HUES64 (cell line): Measurements from ENCODE around the gene CDH26.

Experiments used
- H3K27ac ChIP-seq: 2 replicates; pipeline ENCODE4 v1.7.0; 2013; ENCODE audit warnings: low read depth, low read length, inconsistent platforms
- H3K27me3 ChIP-seq: 2 replicates; pipeline ENCODE4 v1.6.1; 2013; ENCODE audit warnings: mild to moderate bottlenecking, low read length; ENCODE audit not compliant: insufficient read depth
- H3K36me3 ChIP-seq: 2 replicates; pipeline ENCODE4 v1.6.1; 2013; ENCODE audit warnings: mild to moderate bottlenecking, low read length; ENCODE audit not compliant: insufficient read depth
- H3K4me1 ChIP-seq: 2 replicates; pipeline ENCODE4 v1.6.1; 2013; ENCODE audit warnings: mild to moderate bottlenecking, low read length, moderate library complexity; ENCODE audit not compliant: insufficient read depth
- H3K4me3 ChIP-seq: 2 replicates; pipeline ENCODE4 v1.5.1; 2013; ENCODE audit warnings: mild to moderate bottlenecking, low read length, moderate library complexity
- H3K9ac ChIP-seq: 2 replicates; pipeline ENCODE4 v1.6.1; 2013; ENCODE audit warnings: mild to moderate bottlenecking, low read depth, low read length
- H3K9me3 ChIP-seq: 2 replicates; pipeline ENCODE4 v1.6.1; 2013; ENCODE audit warnings: low read depth, low read length; ENCODE audit not compliant: insufficient read depth
- WGBS: fragments of 150-250, 120-280 bp; methylation state at CpG from one replicate; pipeline ENCODE4 v1.1.7; 2013; ENCODE audit warnings: missing lambda C conversion rate; 5-methylcytosine and 5-hydroxymethylcytosine counted together

The CDH26 gene

DNA sequence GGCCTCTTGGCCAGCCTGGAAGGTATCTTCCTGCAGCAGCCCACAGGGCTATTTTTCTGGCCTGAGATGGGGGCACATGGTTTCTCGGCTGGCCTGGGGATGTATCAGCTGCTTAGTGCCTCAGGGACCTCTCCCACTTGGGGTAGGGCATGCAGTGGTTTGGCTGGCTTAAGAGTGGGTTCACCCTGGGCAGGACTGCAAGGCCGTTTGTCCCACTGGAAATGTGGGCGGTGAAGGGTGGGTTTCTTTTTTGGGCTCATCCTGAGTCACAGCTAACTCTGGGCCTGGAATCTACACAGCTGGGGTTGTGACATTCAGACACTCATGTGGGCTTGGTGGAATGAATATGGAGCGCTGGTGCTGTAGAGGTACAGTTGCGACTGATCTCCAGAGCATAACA, 62.0 kb downstream of the CDH26 start:
- Histone ChIP-seq H3K36me3 (no peaks in the 10 kb centered on the region), H3K4me3 (no peak overlapping the region), H3K9ac (no peak overlapping the region), H3K4me1 (no peaks in the 10 kb centered on the region), H3K27ac (no peak overlapping the region), H3K9me3 (no peaks in the 10 kb centered on the region), H3K27me3 (no peaks in the 10 kb centered on the region)
- WGBS: 94% methylated on average over 5 of the region's 5 CpGs

DNA sequence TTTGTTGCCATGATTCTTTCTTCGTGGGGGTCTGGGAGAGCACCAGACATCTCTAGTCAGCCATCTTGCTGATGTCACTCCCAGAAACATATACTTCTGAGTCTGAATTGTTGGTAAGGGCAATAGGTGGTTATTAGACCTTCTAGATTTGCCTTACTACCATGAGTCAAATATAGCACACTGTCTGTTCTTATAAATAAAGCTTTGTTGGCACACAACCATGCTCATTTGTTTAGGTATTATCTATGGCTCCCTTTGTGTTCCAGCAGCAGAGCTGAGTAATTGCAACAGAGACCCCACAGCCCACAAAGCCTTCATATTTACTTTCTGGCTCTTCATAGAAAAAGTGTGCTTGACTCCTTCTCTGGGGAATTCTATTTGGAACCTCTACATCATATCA, 62.9 kb downstream of the CDH26 start:
- H3K4me1 ChIP-seq: no peaks in the 10 kb centered on the region
- H3K9me3 ChIP-seq: no peaks in the 10 kb centered on the region
- H3K36me3 ChIP-seq: no peaks in the 10 kb centered on the region
- 80% methylated on average over 1 of the region's 1 CpG for WGBS
- H3K27ac ChIP-seq: no peak overlapping the region
- no peaks in the 10 kb centered on the region for H3K27me3 ChIP-seq
- H3K9ac ChIP-seq: no peak overlapping the region
- H3K4me3 ChIP-seq: no peak overlapping the region

DNA sequence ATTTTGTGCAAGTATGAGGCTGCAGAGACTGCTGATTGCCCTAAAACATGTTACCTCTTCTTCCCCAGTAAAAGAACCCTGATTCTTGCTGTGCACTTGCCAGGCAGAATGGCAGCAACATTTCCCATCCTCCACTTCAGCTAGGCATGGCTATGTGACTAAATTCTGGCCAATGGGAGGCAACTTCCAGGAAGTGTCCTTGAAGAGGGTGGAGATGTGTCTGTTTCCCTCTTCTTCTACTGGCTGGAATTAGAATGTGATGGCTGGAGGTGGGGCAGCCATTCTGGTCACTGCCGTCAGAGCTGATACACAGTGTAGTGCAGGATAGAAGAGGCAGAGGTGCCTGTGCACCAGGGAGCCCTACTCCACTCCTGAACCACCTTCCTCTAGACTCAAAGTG, 64.6 kb downstream of the CDH26 start:
- Histone ChIP-seq H3K9me3 (no peaks in the 10 kb centered on the region), H3K4me1 (no peaks in the 10 kb centered on the region), H3K27ac (no peak overlapping the region), H3K4me3 (no peak overlapping the region), H3K27me3 (no peaks in the 10 kb centered on the region), H3K36me3 (no peaks in the 10 kb centered on the region), H3K9ac (no peak overlapping the region)
- no CpG with 5 or more reads among the region's 1 CpG for WGBS

DNA sequence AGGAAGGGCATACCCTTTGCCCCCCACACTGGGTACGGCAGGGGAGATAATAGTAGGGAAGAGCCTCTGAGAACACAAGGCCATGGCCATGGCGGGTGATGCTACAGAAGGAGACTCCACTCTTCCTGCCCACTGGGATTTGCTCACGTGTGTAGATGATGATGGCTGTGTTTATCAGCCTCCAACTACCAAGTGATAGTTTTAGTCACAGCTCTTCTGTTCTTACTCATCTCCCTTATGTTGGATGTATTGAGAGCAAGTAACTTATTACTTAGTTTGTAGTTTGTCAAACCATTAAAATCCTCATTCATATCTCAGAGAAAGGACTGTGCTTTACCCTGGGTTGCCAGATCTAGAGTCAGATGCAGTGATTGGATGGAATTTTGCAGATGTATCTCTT, 66.0 kb downstream of the CDH26 start:
- H3K9me3 ChIP-seq: no peaks in the 10 kb centered on the region
- H3K27ac ChIP-seq: no peak overlapping the region
- no peaks in the 10 kb centered on the region for H3K27me3 ChIP-seq

GRCh38 chr20:60024801-60025200, 66.6 kb downstream of the CDH26 start:
- no peaks in the 10 kb centered on the region for H3K36me3 ChIP-seq
- WGBS: 67% methylated on average over 5 of the region's 5 CpGs

More for the DNA sequence above, 66.0 kb downstream of the CDH26 start:
- no peaks in the 10 kb centered on the region for H3K36me3 ChIP-seq
- no peak overlapping the region for H3K9ac ChIP-seq
- no peak overlapping the region for H3K4me3 ChIP-seq
- no peaks in the 10 kb centered on the region for H3K4me1 ChIP-seq
- 40% methylated on average over 2 of the region's 3 CpGs for WGBS

GRCh38 chr20:60026010-60026409, 67.8 kb downstream of the CDH26 start:
- Histone ChIP-seq H3K4me3 (no peak overlapping the region), H3K27me3 (no peaks in the 10 kb centered on the region), H3K36me3 (no peaks in the 10 kb centered on the region), H3K9me3 (no peaks in the 10 kb centered on the region), H3K9ac (no peak overlapping the region), H3K4me1 (no peaks in the 10 kb centered on the region), H3K27ac (no peak overlapping the region)
- WGBS: 85% methylated on average over 3 of the region's 4 CpGs

More at GRCh38 chr20:60024801-60025200, 66.6 kb downstream of the CDH26 start:
- no peaks in the 10 kb centered on the region for H3K9me3 ChIP-seq
- no peaks in the 10 kb centered on the region for H3K27me3 ChIP-seq
- no peak overlapping the region for H3K9ac ChIP-seq
- H3K4me3 ChIP-seq: no peak overlapping the region
- no peak overlapping the region for H3K27ac ChIP-seq
- no peaks in the 10 kb centered on the region for H3K4me1 ChIP-seq

DNA sequence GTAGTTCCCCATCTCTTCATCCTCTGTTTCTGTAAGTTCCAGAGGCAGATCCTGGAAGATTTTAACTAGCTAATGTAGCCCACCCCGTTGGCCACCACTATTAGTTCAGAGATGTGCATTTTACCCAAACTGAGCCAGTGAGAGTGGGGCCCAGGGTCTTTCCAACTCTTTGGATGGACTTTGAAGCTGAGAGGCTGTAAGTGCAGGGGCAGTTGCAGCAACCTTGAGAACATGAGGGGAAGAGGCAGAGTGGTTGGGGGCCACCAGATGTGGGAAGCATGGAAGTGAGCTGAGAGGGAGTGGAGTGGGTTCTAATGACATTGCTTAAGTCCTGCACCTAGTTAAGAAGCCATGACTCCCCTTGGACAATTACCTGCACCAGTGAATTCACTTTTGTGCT, 72.2 kb downstream of the CDH26 start:
- H3K9ac ChIP-seq: no peak overlapping the region
- H3K36me3 ChIP-seq: no peaks in the 10 kb centered on the region
- WGBS: 75% methylated on average over 1 of the region's 1 CpG
- H3K27ac ChIP-seq: no peak overlapping the region
- no peaks in the 10 kb centered on the region for H3K4me1 ChIP-seq
- H3K9me3 ChIP-seq: no peaks in the 10 kb centered on the region
- no peak overlapping the region for H3K4me3 ChIP-seq
- H3K27me3 ChIP-seq: no peaks in the 10 kb centered on the region

DNA sequence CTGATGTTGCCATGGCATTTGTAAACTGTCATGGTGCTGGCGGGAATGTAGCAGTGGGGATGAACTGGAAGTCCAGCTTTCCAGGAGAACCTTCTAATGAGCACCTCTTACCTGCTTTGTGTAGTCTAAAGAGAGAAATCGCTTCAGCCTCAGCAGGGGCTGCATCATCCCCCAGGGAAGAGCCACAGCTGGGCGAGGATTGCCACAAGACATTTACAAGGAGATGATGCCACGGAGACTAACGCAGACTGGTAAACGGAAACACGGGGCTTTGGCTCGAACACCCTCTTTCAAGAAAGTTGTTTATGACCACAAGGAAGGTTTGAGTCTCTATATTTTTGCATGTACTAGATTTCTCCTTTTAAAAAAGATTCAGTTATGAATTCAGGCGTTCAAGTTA, 72.9 kb downstream of the CDH26 start:
- Histone ChIP-seq H3K27ac (no peak overlapping the region), H3K9ac (no peak overlapping the region), H3K4me1 (no peaks in the 10 kb centered on the region), H3K27me3 (no peaks in the 10 kb centered on the region), H3K9me3 (no peaks in the 10 kb centered on the region), H3K4me3 (no peak overlapping the region), H3K36me3 (no peaks in the 10 kb centered on the region)
- WGBS: 89% methylated on average over 8 of the region's 9 CpGs

- Histone ChIP-seq H3K9ac (no peak overlapping the region), H3K27ac (no peak overlapping the region), H3K4me1 (0 out of 2 replicates have a peak, but pooled peaks cover 3% of the 10 kb centered on the region), H3K36me3 (no peaks in the 10 kb centered on the region), H3K4me3 (no peak overlapping the region), H3K27me3 (no peaks in the 10 kb centered on the region), H3K9me3 (no peaks in the 10 kb centered on the region)
- WGBS: 78% methylated on average over 9 of the region's 9 CpGs
Observed at GRCh38 chr20:60034231-60035110, 76.2 kb downstream of the CDH26 start.

DNA sequence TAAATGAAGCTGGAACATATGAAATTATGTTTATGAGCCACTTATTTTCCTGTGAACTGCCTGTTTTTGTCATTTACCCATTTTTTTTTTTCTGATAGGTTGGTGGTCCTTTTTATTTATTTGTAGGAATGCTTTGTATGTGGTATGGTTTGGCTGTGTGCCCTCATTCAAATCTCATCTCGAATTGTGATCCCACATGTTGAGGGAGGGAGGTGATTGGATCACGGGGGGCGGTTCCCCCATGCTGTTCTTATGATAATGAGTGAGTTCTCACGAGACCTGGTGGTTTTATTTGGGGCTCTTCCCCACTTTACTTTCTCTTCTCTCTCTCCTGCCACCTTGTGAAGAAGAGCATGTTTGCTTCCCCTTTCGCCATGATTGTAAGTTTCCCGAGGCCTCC, 77.3 kb downstream of the CDH26 start:
- Histone ChIP-seq H3K27ac (no peak overlapping the region), H3K9me3 (no peaks in the 10 kb centered on the region), H3K9ac (no peak overlapping the region), H3K27me3 (no peaks in the 10 kb centered on the region), H3K4me1 (0 out of 2 replicates have a peak, but pooled peaks cover 6% of the 10 kb centered on the region), H3K4me3 (no peak overlapping the region), H3K36me3 (no peaks in the 10 kb centered on the region)
- 85% methylated on average over 6 of the region's 6 CpGs for WGBS

GRCh38 chr20:60036346-60036745, 78.1 kb downstream of the CDH26 start:
- H3K36me3 ChIP-seq: no peaks in the 10 kb centered on the region
- H3K4me3 ChIP-seq: no peak overlapping the region
- no peak overlapping the region for H3K27ac ChIP-seq
- WGBS: 94% methylated on average over 4 of the region's 4 CpGs
- no peak overlapping the region for H3K9ac ChIP-seq
- H3K4me1 ChIP-seq: peaks cover 15% of the 10 kb centered on the region; the same call in 1 of the 2 replicates
- H3K27me3 ChIP-seq: no peaks in the 10 kb centered on the region
- H3K9me3 ChIP-seq: no peaks in the 10 kb centered on the region
